Mesothelial cell of epicardium (in vitro differentiated cells): Measurements from ENCODE around the gene CDKN2C. TPM values are rescaled to one million over a fixed set of nuclear protein-coding genes. Genes with fewer than 3 reads are reported as not detected.
"Not testable (repeated sequence)": the region's sequence is repeated elsewhere in the genome, so short reads cannot be mapped to it uniquely, and the experiment has no call there.

Source experiments
- DNase-seq, 2 experiments: peaks; one replicate each; pipeline ENCODE4 v3.0.0; 2021; ENCODE audit warnings: low spot score in 2 of 2; ENCODE audit not compliant: unreplicated experiment in 2 of 2
- H3K27ac Mint-ChIP-seq: 2 replicates; pipeline ENCODE4 v1.8.0; 2021; ENCODE audit warnings: mixed read lengths
- H3K27me3 Mint-ChIP-seq: 2 replicates; pipeline ENCODE4 v1.8.0; 2021; ENCODE audit warnings: low read depth, mixed read lengths
- H3K36me3 Mint-ChIP-seq: 2 replicates; pipeline ENCODE4 v1.8.0; 2021; ENCODE audit warnings: mixed read lengths
- H3K4me1 Mint-ChIP-seq: 2 replicates; pipeline ENCODE4 v1.8.0; 2021; ENCODE audit warnings: mixed read lengths
- H3K4me3 Mint-ChIP-seq: 2 replicates; pipeline ENCODE4 v1.8.0; 2021; ENCODE audit warnings: mild to moderate bottlenecking, moderate library complexity, mixed read lengths
- H3K9me3 Mint-ChIP-seq: 2 replicates; pipeline ENCODE4 v1.8.0; 2021; ENCODE audit warnings: mixed read lengths
- CTCF ChIP-seq: fragments of 200-600 bp; sonication (generic); IDR thresholded peaks from one replicate; pipeline ENCODE4 v1.5.0; 2021; ENCODE audit warnings: antibody characterized with exemption; ENCODE audit not compliant: unreplicated experiment
- total RNA-seq: library from RNA; stranded (reverse); gene quantifications from 3 replicates; pipeline ENCODE4 v1.2.1, GENCODE V29; 2021

Gene CDKN2C
- total RNA-seq, 1 donor from 2014 or later: 0.67 TPM

- Mint-ChIP-seq H3K4me1 (no peaks in the 10 kb centered on the region), H3K27ac (no peak overlapping the region), H3K36me3 (peaks cover 19% of the 10 kb centered on the region), H3K9me3 (peaks cover 19% of the 10 kb centered on the region), H3K4me3 (no peak overlapping the region), H3K27me3 (no peaks in the 10 kb centered on the region)
- DNase-seq: no peak
- TF ChIP-seq CTCF: no peak
Observed at GRCh38 chr1:50930193-50930592, 39.9 kb upstream of the CDKN2C start.

- no peak overlapping the region for H3K27ac Mint-ChIP-seq
- TF ChIP-seq CTCF: no peak
- no peaks in the 10 kb centered on the region for H3K4me1 Mint-ChIP-seq
- no peaks in the 10 kb centered on the region for H3K27me3 Mint-ChIP-seq
- H3K4me3 Mint-ChIP-seq: no peak overlapping the region
- DNase-seq: no peak
- H3K9me3 Mint-ChIP-seq: peaks cover 12% of the 10 kb centered on the region
- H3K36me3 Mint-ChIP-seq: peaks cover 13% of the 10 kb centered on the region
Observed at GRCh38 chr1:50930965-50931737, 38.9 kb upstream of the CDKN2C start.

- H3K36me3 Mint-ChIP-seq, H3K9me3 Mint-ChIP-seq, DNase-seq, H3K4me1 Mint-ChIP-seq, H3K4me3 Mint-ChIP-seq, H3K27me3 Mint-ChIP-seq, H3K27ac Mint-ChIP-seq: not testable (repeated sequence)
Observed at GRCh38 chr1:50932043-50932442, 38.0 kb upstream of the CDKN2C start.

- H3K9me3 Mint-ChIP-seq, H3K4me1 Mint-ChIP-seq, H3K27me3 Mint-ChIP-seq, H3K4me3 Mint-ChIP-seq, H3K27ac Mint-ChIP-seq, DNase-seq, H3K36me3 Mint-ChIP-seq: not testable (repeated sequence)
Observed at GRCh38 chr1:50933770-50934169, 36.3 kb upstream of the CDKN2C start.

GRCh38 chr1:50934838-50935237 is 35.2 kb upstream of the CDKN2C start:
- TF ChIP-seq CTCF: no peak
- H3K27ac Mint-ChIP-seq: no peak overlapping the region
- no peak for DNase-seq
- H3K36me3 Mint-ChIP-seq: peaks cover 3% of the 10 kb centered on the region
- H3K27me3 Mint-ChIP-seq: no peaks in the 10 kb centered on the region
- no peak overlapping the region for H3K4me3 Mint-ChIP-seq
- H3K9me3 Mint-ChIP-seq: peaks cover 8% of the 10 kb centered on the region
- H3K4me1 Mint-ChIP-seq: no peaks in the 10 kb centered on the region

GRCh38 chr1:50935276-50935675 is 34.8 kb upstream of the CDKN2C start:
- not testable (repeated sequence) for H3K27ac Mint-ChIP-seq, H3K9me3 Mint-ChIP-seq, H3K27me3 Mint-ChIP-seq, H3K4me1 Mint-ChIP-seq, H3K4me3 Mint-ChIP-seq, DNase-seq, H3K36me3 Mint-ChIP-seq

- Mint-ChIP-seq H3K9me3 (peaks cover 3% of the 10 kb centered on the region), H3K36me3 (peaks cover under 1% of the 10 kb centered on the region), H3K27ac (no peak overlapping the region), H3K27me3 (no peaks in the 10 kb centered on the region), H3K4me3 (no peak overlapping the region), H3K4me1 (no peaks in the 10 kb centered on the region)
- TF ChIP-seq CTCF: no peak
- DNase-seq: no peak
Observed at GRCh38 chr1:50936321-50936720, 33.7 kb upstream of the CDKN2C start.
